ENCODE data around the gene EFCAB8.

DNA sequence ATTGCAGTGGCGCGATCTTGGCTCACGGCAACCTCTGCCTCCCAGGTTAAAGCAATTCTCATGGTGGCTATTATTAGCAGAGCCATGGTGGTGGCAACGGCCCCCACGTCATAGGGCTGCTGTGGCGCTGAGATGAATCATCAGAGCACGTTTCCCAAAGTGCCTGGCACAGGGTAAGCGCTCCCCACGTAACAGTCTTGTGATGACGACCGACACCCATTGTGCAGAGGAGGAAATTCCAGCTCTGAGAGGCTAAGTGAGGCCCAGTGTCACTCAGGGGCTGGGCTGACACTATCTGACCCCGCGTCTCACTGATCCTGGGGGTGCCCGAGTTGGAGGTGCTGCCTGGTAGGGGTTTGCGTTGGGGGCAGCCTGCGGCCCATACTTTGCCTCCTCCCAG lies 129.3 kb downstream of the EFCAB8 start:
- TF ChIP-seq CTCF (IDR thresholded peaks at IDR 0.05; ENCODE audit: borderline replicate concordance, extremely low read depth, low read length, poor library complexity, severe bottlenecking) (no peak), EZH2 (IDR thresholded peaks at IDR 0.05; ENCODE audit: borderline replicate concordance, low read depth, low read length, severe bottlenecking) (no peak)

Measured in DND-41 (cell line).